Smooth muscle cell of the brain vasculature (primary cell): ENCODE measurements around the gene S100B.

ENCODE experiments used
- DNase-seq: peaks from one replicate; pipeline ENCODE4 v3.0.0-alpha.2; 2012; ENCODE audit warnings: low read depth, low spot score

Gene S100B

GRCh38 chr21:46628868-46629267, 24.0 kb upstream of the S100B start:
- no peak for DNase-seq

- no peak for DNase-seq
Observed at GRCh38 chr21:46627726-46628125, 22.8 kb upstream of the S100B start.

DNA sequence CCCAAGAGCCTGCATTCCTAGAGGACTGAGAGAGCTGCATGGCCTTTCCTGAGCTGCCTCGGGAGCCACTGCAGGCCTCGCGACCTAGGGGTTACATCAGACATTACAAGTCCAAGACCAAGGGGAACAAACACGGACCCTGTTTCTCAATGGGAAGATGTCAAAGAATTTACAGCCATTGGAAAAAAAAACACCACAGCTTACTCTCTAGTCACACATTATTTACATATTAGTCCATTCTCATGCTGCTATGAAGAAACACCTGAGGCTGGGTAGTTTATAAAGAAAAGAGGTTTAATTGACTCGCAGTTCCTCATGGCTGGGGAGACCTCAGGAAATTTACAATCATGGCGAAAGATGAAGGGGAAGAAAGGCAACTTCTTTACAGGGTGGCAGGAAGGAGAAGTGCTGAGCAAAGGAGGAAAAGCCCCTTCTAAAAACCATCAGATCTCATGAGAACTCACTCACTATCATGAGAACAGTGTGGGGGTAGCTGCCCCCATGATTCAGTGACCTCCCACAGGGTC, 22.2 kb upstream of the S100B start:
- DNase-seq = no peak

DNA sequence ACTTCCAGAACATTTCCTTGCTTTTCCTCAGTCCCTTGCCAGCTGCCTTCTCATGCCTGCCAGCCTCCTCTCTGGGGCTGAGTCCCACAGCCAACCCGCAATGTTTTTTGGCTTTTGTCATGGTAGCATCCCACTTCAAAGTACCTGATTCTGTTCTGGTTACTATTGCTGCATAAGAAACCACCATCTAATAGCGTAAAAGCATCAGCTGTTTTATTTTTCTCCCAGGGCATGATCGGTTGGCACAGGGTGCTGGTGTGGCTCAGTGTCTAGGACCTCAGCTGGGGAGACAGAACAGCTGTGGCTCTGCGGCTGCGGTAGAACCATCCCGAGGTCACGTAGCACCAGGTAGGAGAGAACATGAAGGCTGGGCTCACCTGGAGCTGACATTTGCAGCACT, 21.7 kb upstream of the S100B start:
- no peak for DNase-seq

DNA sequence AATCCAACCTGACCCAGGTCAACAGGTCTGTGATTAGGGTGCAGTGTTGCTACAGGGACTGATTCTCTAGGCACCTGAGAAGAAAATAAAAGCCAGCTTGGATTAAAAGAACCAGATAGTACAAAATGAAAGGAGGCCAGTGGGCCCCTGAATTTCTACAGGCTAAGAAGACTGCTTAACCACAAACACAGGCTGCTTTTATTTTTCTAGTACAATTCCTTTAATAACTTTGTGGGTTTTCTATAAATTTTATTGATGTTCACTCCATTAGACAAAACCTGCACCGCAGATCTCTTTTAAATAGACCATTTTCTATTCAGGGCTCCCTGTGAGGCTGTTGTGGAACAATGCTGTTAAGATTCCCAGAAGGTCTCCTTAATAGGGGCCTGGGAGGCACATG, 20.9 kb upstream of the S100B start:
- no peak for DNase-seq

GRCh38 chr21:46624050-46624449, 19.2 kb upstream of the S100B start:
- DNase-seq = no peak

DNA sequence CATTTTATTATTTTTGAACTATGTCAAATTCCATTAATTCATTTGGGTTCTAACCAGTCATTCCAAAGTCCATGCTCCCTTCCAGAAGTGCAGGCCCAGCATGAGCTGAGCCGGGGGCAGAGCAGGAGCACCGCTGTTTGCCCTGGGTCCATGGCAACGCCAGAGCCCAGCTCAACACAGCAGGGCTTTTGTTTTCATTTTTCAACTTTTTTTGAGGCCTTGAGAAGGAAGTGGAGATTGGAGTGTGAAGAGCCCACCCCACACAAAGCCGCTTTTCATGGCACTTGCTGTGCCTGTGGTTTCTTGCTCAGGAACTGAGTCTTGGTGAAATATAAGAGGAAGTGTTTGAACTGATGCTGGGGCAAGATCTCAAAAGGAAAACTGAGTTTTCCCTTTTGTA, 17.3 kb upstream of the S100B start:
- peak; percentile 93 for DNase-seq

DNA sequence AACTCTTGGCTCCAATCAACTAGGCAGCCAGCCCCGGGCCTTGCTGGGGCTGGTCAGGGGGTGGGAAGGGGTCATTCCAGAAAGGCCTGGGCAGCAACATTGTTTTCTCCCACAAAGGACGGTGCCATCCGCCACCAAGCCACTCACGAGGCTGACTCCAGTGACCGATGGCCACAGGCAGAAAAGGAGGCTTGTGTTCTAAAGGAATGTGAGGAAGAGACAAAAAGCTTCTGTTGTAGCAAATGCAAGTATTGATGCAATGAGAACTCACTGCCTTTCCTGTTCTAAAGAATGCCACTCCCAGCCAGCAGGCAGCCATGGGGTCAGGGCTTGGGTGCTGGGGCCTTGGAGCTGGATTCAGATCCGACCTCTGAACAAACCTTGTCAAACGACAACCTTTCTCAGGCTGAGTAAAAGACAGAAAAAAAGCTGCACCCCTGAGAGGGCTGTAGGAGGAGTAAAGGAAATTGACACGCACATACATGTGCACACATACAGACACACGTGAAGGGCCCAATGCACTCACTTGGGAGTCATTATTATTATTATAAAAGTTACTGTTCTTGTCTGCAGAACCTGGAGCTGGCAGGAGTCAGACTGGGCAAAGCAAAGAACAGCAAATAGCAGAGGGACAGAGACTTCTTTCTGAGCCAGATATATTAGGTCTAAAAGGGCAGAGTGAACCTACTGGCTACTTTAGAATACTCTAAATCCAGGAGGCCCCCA, 16.7 kb upstream of the S100B start:
- DNase-seq = no peak

DNA sequence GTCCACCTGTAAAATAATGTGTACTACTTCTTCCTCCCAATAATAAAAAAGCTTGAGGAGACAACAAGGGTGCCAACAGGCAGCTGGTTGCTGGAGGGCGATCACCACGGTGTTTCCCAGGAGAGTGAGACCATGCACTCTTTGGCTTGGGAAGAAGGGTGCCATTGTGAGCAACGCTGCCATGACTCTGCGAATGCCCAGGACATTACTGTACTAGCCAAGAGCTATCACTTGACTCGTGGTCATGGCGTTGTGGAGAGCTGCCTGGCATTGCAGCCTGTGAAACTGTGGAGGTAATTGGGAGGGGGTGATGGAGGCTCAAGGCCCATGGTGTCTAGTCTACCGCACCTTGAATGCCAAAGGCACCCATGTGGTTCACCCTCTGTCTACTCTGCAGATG, 16.0 kb upstream of the S100B start:
- DNase-seq = no peak

- no peak for DNase-seq
Observed at GRCh38 chr21:46619846-46620245, 15.0 kb upstream of the S100B start.

GRCh38 chr21:46618738-46619379, 14.0 kb upstream of the S100B start:
- no peak for DNase-seq

DNA sequence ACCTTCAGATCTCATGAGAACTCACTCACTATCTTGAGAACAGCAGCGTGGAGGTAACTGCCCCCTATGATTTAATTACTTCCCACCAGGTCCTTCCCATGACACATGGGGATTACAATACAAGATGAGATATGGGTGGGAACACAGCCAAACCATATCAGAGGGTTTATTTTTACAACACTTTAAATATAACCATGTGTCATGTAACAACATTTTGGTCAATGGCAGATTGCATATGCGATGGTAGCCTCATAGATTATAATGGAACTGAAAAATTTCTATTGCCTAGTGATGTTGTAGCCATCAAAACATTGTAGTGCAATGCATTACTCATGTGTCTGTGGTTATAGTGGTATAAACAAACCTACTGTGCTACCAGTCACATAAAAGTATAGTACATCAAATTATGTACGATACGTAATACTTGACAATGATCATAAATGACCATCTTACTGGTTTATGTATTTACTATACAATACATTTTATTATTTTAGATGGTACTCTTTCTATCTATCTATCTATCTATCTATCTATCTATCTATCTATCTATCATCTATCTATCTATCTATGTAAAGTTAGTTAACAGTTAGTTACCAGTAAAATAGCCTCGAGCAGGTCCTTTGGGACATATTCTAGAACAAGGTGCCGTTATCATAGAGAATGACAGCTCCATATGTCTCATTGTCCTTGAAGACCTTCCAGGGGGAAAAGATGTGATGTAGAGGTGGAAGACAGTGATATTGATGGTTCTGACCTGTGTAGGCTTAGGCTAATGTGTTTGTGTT, 12.6 kb upstream of the S100B start:
- DNase-seq = no peak

DNA sequence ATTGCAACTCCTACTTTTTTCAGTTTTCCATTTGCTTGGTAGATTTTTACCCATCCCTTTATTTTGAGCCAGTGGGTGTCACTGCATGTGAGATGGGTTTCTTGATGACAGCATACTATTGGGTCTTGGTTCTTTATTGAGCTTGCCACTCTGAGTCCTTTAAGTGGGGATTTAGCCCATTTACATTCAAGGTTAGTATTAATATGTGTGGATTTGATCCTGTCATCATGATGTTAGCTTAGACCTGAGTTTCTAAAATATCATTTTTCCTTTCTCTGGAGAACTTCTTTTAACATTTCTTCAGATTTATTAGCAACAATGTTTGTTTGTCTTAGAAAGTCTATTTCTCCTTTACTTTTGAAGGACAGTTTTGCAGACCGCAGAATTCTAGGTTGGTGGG, 11.8 kb upstream of the S100B start:
- no peak for DNase-seq

DNA sequence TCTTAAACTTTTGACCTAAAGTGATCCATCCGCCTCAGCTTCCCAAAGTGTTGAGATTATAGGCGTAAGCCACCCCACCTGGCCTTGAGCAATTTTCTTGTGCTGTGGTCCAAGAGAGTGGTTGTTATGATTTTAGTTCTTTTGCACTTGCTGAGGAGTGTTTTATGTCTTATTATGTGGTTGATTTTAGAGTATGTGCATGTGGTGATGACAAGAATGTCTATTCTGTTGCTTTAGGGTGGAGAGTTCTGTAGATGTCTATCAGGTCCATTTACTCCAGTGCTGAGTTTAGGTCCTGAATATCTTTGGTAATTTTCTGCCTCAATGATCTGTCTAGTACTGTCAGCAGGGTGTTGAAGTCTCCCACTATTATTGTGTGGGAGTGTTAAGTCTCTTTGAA, 11.2 kb upstream of the S100B start:
- DNase-seq = no peak

DNA sequence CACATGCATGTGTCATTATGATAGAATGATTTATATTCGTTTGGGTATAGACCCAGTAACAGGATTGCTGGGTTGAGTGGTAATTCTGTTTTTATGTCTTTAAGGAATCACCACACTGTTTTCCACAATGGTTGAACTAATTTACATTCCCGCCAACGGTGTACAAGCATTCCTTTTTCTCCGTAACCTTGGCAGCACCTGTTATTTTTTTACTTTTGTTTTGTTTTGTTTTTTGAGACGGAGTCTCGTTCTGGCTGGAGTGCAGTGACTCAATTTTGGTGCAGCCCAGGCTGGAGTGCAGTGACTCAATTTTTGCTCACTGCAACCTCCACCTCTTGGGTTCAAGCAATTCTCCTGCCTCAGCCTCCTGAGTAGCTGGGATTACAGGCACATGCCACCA, 8.5 kb upstream of the S100B start:
- no peak for DNase-seq

- no peak for DNase-seq
Observed at GRCh38 chr21:46610018-46610701, 5.3 kb upstream of the S100B start.

GRCh38 chr21:46608672-46609111, 3.8 kb upstream of the S100B start:
- DNase-seq = no peak

DNA sequence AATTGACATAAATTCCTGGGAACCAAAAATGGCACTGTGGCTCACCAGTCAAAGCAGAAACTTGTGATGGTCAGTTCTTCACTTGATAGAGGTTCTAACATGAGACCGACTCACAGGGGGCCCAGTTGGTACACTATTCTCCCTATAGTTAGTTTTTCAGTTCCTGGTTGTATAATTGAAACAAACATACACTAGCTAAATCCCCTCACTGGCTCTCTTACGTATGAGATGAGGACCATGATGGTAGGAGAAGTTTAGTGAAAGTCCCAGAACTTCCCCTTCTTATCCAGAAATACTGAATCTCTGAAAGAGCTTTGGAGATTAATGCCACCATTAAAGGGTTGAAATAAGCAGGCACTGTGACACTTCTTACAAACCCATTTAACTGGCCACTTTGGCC, 2.8 kb upstream of the S100B start:
- no peak for DNase-seq

DNA sequence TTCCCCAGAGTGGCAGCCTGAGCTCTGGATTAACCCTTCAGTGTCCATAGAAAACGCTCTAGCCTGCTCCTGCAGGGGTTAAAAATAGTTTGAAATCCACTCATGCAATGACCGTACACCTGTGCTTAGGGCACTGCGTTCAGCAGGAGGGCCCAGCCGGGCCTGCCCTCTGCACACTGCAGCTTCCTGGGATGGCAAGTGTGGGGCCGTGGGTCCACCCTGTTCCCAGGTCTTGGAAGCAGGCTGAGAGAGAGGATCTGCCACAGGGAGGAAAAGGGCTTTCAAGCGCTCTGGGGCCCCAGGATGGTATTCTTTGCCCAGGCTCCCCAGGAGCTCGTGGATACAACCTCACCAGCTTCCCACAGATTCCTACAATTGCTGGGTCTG, 1.5 kb upstream of the S100B start:
- no peak for DNase-seq

DNA sequence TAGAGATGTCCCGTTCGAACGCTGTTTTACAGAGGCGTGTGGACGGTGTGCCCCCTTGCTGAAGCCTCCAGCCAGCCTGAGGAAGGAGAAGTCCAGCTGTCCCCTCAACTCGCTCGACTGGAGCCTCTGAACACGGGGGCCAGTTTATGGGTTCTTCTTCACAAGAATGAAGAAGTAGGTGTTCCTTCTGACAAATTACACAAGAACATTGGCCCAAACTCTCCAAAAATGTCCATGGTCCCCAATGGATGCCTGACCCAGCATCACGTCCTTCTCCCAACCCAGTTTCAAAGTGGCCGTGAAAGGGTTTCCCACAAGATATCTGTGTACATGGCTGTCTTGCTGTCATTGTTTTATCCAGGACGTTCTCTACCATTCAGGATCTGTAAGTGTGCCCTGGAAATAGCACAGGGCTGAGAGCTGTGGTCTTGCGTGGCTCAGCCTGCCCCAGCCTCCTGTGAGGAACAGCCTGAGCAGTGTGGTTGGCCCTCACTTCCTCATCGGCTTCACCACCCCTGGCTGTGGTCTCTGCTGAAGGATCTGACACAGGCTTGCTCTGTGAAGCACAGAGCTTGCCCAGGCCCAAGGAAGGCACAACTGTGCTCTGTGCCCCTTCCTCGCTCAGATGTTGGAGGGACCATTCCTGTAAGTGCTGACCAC, 1.0 kb upstream of the S100B start:
- DNase-seq = no peak

DNA sequence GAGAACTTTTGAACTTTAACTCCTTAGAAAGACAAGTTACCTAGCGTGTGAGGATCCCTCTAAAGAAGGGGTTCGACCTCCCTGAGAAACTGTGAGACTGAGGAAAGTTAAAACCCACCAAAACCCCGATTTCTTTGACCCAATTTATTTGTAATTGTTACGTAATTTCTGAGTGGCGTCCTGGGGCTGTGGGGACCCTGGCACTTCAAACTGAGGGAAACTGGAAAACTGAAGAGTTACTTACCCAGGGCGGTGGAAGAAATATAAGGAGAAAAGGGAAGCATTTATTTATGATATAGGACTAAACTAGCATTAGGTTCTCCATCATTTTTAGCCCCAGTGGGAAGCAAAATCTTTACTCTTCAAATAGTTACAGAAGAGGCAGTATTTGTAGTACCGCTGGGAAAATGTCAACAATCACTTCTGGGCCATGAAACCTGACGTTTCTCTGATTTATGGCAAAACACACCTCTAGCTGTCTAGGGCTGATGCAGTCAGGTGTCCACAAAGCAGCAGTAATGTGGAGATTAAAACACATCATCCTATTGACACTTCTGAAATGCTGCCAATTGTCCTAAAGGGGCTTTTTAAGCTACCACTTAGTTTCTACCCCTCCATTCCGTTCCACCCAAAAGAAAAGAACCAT, 430 bp downstream of the S100B start:
- no peak for DNase-seq
